ENCODE measurements around the gene FRAT1. TPM values are rescaled to one million over a fixed set of nuclear protein-coding genes. Genes with fewer than 3 reads are reported as not detected.

FRAT1 gene
- total and polyA plus RNA-seq, 2 of the 8 experiments (the other 6 are each of a cell fraction or from before 2014, with no cell fraction given), result 1.9 to 5.2 TPM

GRCh38 chr10:97341416-97341815, 22.3 kb downstream of the FRAT1 start (continued):
- TF ChIP-seq CHD7 (IDR thresholded peaks at IDR 0.05; ENCODE audit: insufficient replicate concordance, low read length), result no peak
- no peak for TF ChIP-seq TEAD4 (IDR thresholded peaks at IDR 0.05; ENCODE audit: low read depth, low read length)
- TF ChIP-seq JUND (IDR thresholded peaks at IDR 0.05; ENCODE audit: low read length), result no peak
- TF ChIP-seq MAX (IDR thresholded peaks at IDR 0.05), result no peak
- no peak for TF ChIP-seq NANOG (IDR thresholded peaks at IDR 0.05; ENCODE audit: insufficient read depth, low read depth, low read length, poor library complexity, severe bottlenecking)
- no peak for TF ChIP-seq YY1 (IDR thresholded peaks at IDR 0.05; ENCODE audit: low read depth, low read length)
- TF ChIP-seq GTF2F1 (IDR thresholded peaks at IDR 0.05; ENCODE audit: borderline replicate concordance, low read depth, low read length), result no peak
- TF ChIP-seq POU5F1 (IDR thresholded peaks at IDR 0.05; ENCODE audit: low read depth, low read length), result no peak
- no peak for TF ChIP-seq USF2 (IDR thresholded peaks at IDR 0.05; ENCODE audit: low read length)

All from H1 (cell line).